ENCODE data around the gene CARMIL3. TPM values are rescaled to one million over a fixed set of nuclear protein-coding genes. Genes with fewer than 3 reads are reported as not detected.
A peak's percentile ranks its signal among the peaks of the same experiment; 100 is the strongest.
"Not testable (repeated sequence)": the region's sequence is repeated elsewhere in the genome, so short reads cannot be mapped to it uniquely, and the experiment has no call there.

CARMIL3 gene
- total RNA-seq, 2 experiments from 2014 or later = 0.75 to 1.00 TPM

- H3K36me3 Mint-ChIP-seq = peaks cover 72% of the 10 kb centered on the region
- intact Hi-C loops (cut with micrococcal nuclease) = no loop called here
- H3K4me3 Mint-ChIP-seq = no peak overlapping the region
- no peak overlapping the region for H3K27ac Mint-ChIP-seq
- H3K4me1 Mint-ChIP-seq (ENCODE audit: low read depth) = peaks cover 12% of the 10 kb centered on the region
- DNase-seq = no peak
- POLR2A ChIA-PET = interaction anchor here (1.3 kb wide), 1 partner anchor 60 kb away, joined by 4 read pairs; the partner anchor contains the start of gene IRF9
- no peaks in the 10 kb centered on the region for H3K27me3 Mint-ChIP-seq
- no peaks in the 10 kb centered on the region for H3K9me3 Mint-ChIP-seq
- CTCF ChIA-PET = interaction anchor here (0.6 to 11.2 kb wide), 5 partner anchors 9 to 44 kb away, joined by 3 to 261 read pairs (median 5); no protein-coding TSS in a partner anchor
These were observed 48.6 kb downstream of the CARMIL3 start for GRCh38 chr14:24100197-24100981.

GRCh38 chr14:24100982-24101494 lies 49.2 kb downstream of the CARMIL3 start:
- CTCF ChIA-PET = interaction anchor here (0.6 to 11.2 kb wide), 6 partner anchors 8 to 45 kb away, joined by 3 to 261 read pairs (median 7); partner anchors contain the start of gene PCK2
- H3K27ac Mint-ChIP-seq = no peak overlapping the region
- peaks cover 9% of the 10 kb centered on the region for H3K4me1 Mint-ChIP-seq (ENCODE audit: low read depth)
- intact Hi-C loops (cut with micrococcal nuclease) = no loop called here
- H3K27me3 Mint-ChIP-seq = no peaks in the 10 kb centered on the region
- no peaks in the 10 kb centered on the region for H3K9me3 Mint-ChIP-seq
- H3K36me3 Mint-ChIP-seq = peaks cover 67% of the 10 kb centered on the region
- no peak overlapping the region for H3K4me3 Mint-ChIP-seq
- POLR2A ChIA-PET = interaction anchor here (1.3 kb wide), 1 partner anchor 60 kb away, joined by 4 read pairs; the partner anchor contains the start of gene IRF9
- DNase-seq = no peak

GRCh38 chr14:24102357-24103048 lies 50.7 kb downstream of the CARMIL3 start:
- POLR2A ChIA-PET = interaction anchor here (1.1 to 1.8 kb wide), 4 partner anchors 9 to 59 kb away, joined by 3 to 9 read pairs (median 5); partner anchors contain the start of genes DCAF11, IRF9, NRL and PCK2
- Mint-ChIP-seq H3K4me3 (no peak overlapping the region), H3K36me3 (peaks cover 59% of the 10 kb centered on the region), H3K4me1 (ENCODE audit: low read depth) (peaks cover 4% of the 10 kb centered on the region), H3K27me3 (no peaks in the 10 kb centered on the region), H3K9me3 (no peaks in the 10 kb centered on the region), H3K27ac (no peak overlapping the region)
- DNase-seq = no peak
- intact Hi-C loops (cut with micrococcal nuclease) = no loop called here
- CTCF ChIA-PET = interaction anchor here (1.0 to 11.2 kb wide), 3 partner anchors 9 to 231 kb away, joined by 3 to 261 read pairs (median 241); partner anchors contain the start of gene PCK2

GRCh38 chr14:24103451-24103850 lies 51.6 kb downstream of the CARMIL3 start:
- ChIA-PET POLR2A (interaction anchor here (1.1 to 1.8 kb wide), 4 partner anchors 10 to 58 kb away, joined by 3 to 9 read pairs (median 5); partner anchors contain the start of genes DCAF11, IRF9, NRL and PCK2), CTCF (interaction anchor here (0.5 to 11.2 kb wide), 4 partner anchors 10 to 230 kb away, joined by 3 to 261 read pairs (median 122); partner anchors contain the start of gene PCK2)
- Mint-ChIP-seq H3K4me1 (ENCODE audit: low read depth) (peaks cover 8% of the 10 kb centered on the region), H3K36me3 (peaks cover 54% of the 10 kb centered on the region), H3K9me3 (no peaks in the 10 kb centered on the region), H3K27ac (no peak overlapping the region), H3K27me3 (no peaks in the 10 kb centered on the region), H3K4me3 (no peak overlapping the region)
- intact Hi-C loops (cut with micrococcal nuclease) = no loop called here
- DNase-seq = no peak

DNA sequence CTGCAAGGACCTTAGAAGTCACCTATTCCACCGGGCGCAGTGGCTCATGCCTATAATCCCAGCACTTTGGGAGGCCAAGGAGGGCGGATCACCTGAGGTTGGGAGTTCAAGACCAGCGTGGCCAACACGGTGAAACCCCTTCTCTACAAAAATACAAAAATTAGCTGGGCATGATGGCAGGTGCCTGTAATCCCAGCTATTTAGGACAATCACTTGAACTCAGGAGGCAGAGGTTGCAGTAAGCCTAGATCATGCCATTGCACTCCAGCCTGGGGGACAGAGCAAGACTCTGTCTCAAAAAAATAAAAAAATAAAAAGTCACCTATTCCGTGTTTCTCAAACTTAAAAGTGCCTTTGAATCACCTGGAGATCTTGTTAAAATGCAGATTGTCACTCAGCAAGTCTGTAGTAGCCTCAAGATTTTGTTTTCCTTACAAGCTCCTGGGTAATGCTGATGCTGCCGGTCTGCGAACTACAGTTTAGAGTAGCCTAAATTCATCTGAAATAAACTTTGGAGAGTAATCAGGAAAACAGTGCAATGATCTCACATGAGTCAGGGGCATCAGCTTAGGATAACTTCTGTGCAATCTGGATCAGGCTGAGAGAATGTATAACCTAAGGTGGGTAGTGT lies 53.9 kb downstream of the CARMIL3 start:
- H3K27me3 Mint-ChIP-seq; DNase-seq; H3K4me3 Mint-ChIP-seq; intact Hi-C loops (cut with micrococcal nuclease); H3K9me3 Mint-ChIP-seq: not testable (repeated sequence)
- CTCF ChIA-PET = interaction anchor here (1.1 to 11.2 kb wide), 5 partner anchors 12 to 55 kb away, joined by 3 to 261 read pairs (median 50); partner anchors contain the start of genes IRF9 and PCK2
- POLR2A ChIA-PET = interaction anchor here (0.6 to 5.6 kb wide), 3 partner anchors 11 to 109 kb away, joined by 4 to 41 read pairs (median 6); partner anchors contain the start of gene PCK2
- Mint-ChIP-seq H3K27ac (peak overlapping the region; percentile 64), H3K4me1 (ENCODE audit: low read depth) (peaks cover 22% of the 10 kb centered on the region), H3K36me3 (peaks cover 34% of the 10 kb centered on the region)

- H3K27me3 Mint-ChIP-seq = no peaks in the 10 kb centered on the region
- H3K27ac Mint-ChIP-seq = no peak overlapping the region
- no peaks in the 10 kb centered on the region for H3K9me3 Mint-ChIP-seq
- no peak overlapping the region for H3K4me3 Mint-ChIP-seq
- intact Hi-C loops (cut with micrococcal nuclease) = no loop called here
- H3K4me1 Mint-ChIP-seq (ENCODE audit: low read depth) = peaks cover 22% of the 10 kb centered on the region
- CTCF ChIA-PET = interaction anchor here (1.1 to 11.2 kb wide), 7 partner anchors 13 to 54 kb away, joined by 3 to 261 read pairs (median 36); partner anchors contain the start of genes EMC9, IRF9 and PCK2
- peaks cover 28% of the 10 kb centered on the region for H3K36me3 Mint-ChIP-seq
- POLR2A ChIA-PET = interaction anchor here (0.8 to 5.6 kb wide), 3 partner anchors 9 to 49 kb away, joined by 4 to 41 read pairs (median 6); partner anchors contain the start of gene PCK2
- no peak for DNase-seq
These were observed 55.0 kb downstream of the CARMIL3 start for GRCh38 chr14:24106672-24107271.

GRCh38 chr14:24108336-24108874 lies 56.6 kb downstream of the CARMIL3 start:
- Mint-ChIP-seq H3K27ac (peak overlapping the region; percentile 91), H3K27me3 (no peaks in the 10 kb centered on the region), H3K4me3 (peak overlapping the region; percentile 11), H3K36me3 (peaks cover 15% of the 10 kb centered on the region), H3K9me3 (no peaks in the 10 kb centered on the region), H3K4me1 (ENCODE audit: low read depth) (peaks cover 22% of the 10 kb centered on the region)
- intact Hi-C loops (cut with micrococcal nuclease) = loop anchor here (1.0 kb wide), 2 partner anchors 13 to 55 kb away; no protein-coding TSS in a partner anchor
- POLR2A ChIA-PET = interaction anchor here (0.5 to 5.6 kb wide), 10 partner anchors 11 to 1726 kb away, joined by 3 to 41 read pairs (median 4); partner anchors contain the start of genes CARMIL3, EMC9, IRF9 and PCK2
- CTCF ChIA-PET = interaction anchor here (0.7 to 11.2 kb wide), 37 partner anchors 8 to 441 kb away, joined by 3 to 261 read pairs (median 5); partner anchors contain the start of genes CARMIL3, DHRS4L2, EMC9 and IPO4
- DNase-seq = no peak

DNA sequence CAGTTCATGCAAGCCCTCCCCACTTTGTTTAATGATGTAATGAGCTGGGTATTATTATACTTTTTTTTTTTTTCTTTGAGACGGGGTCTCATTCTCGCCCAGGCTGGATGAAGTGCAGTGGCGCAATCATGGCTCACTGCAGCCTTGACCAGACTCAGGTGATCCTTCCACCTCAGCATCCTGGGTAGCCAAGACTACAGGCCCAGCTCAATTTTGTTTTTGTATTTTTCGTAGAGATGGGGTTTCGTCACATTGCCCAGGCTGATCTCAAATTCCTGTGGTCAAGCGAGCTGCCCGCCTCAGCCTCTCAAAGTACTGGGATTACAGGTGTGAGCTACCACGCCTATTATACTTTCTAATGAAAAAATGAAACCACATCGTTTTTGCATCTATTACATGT lies 58.3 kb downstream of the CARMIL3 start:
- Mint-ChIP-seq H3K4me3 (no peak overlapping the region), H3K27me3 (no peaks in the 10 kb centered on the region), H3K4me1 (ENCODE audit: low read depth) (peaks cover 22% of the 10 kb centered on the region), H3K9me3 (no peaks in the 10 kb centered on the region), H3K27ac (no peak overlapping the region), H3K36me3 (peaks cover 4% of the 10 kb centered on the region)
- intact Hi-C loops (cut with micrococcal nuclease) = no loop called here
- CTCF ChIA-PET = interaction anchor here (0.6 to 11.2 kb wide), 18 partner anchors 10 to 154 kb away, joined by 3 to 261 read pairs (median 7); partner anchors contain the start of genes CPNE6, DHRS4L2, EMC9 and IRF9
- DNase-seq = no peak
- POLR2A ChIA-PET = interaction anchor here (0.6 to 5.6 kb wide), 8 partner anchors 15 to 1370 kb away, joined by 3 to 41 read pairs (median 5); partner anchors contain the start of genes IRF9, PCK2 and PSME1

DNA sequence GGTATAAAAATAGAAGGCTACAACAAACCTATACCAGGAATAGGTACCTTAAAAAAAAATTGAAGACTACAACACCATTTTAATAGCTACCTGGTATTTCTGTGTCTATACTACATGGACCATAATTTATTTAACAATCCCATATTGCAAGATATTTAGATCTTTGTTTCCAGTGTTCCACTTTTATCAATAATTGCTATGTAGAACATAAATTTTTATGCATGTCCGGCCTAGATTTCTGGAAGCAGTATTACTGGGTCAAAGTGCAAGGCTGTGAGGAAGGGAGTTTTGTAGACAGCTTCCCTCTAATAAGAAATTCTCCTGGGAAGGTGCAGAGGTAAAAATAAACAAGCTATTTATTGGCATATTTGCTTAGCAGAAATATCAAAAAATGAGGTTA lies 58.7 kb downstream of the CARMIL3 start:
- H3K4me3 Mint-ChIP-seq = no peak overlapping the region
- POLR2A ChIA-PET = interaction anchor here (1.1 to 5.6 kb wide), 6 partner anchors 16 to 52 kb away, joined by 3 to 41 read pairs (median 5); partner anchors contain the start of genes IRF9, PCK2 and PSME1
- peaks cover 7% of the 10 kb centered on the region for H3K36me3 Mint-ChIP-seq
- DNase-seq = no peak
- intact Hi-C loops (cut with micrococcal nuclease) = no loop called here
- no peaks in the 10 kb centered on the region for H3K27me3 Mint-ChIP-seq
- CTCF ChIA-PET = interaction anchor here (0.5 to 11.2 kb wide), 17 partner anchors 10 to 164 kb away, joined by 3 to 261 read pairs (median 5); partner anchors contain the start of genes DHRS4L2, EMC9, IRF9 and MDP1
- H3K9me3 Mint-ChIP-seq = no peaks in the 10 kb centered on the region
- peak overlapping the region; percentile 20 for H3K27ac Mint-ChIP-seq
- peaks cover 25% of the 10 kb centered on the region for H3K4me1 Mint-ChIP-seq (ENCODE audit: low read depth)

- peaks cover 36% of the 10 kb centered on the region for H3K4me1 Mint-ChIP-seq (ENCODE audit: low read depth)
- no peaks in the 10 kb centered on the region for H3K9me3 Mint-ChIP-seq
- no peak for DNase-seq
- H3K27ac Mint-ChIP-seq = peak overlapping the region; percentile 100
- ChIA-PET POLR2A (interaction anchor here (1.0 to 6.6 kb wide), 11 partner anchors 13 to 316 kb away, joined by 3 to 73 read pairs (median 27); partner anchors contain the start of genes CBLN3, EMC9, IRF9 and KHNYN), CTCF (interaction anchor here (1.4 to 4.6 kb wide), 9 partner anchors 18 to 220 kb away, joined by 3 to 33 read pairs (median 10); partner anchors contain the start of genes CIDEB, EMC9, IRF9 and MDP1)
- intact Hi-C loops (cut with micrococcal nuclease) = no loop called here
- H3K36me3 Mint-ChIP-seq = peaks cover 21% of the 10 kb centered on the region
- no peaks in the 10 kb centered on the region for H3K27me3 Mint-ChIP-seq
- peak overlapping the region; percentile 95 for H3K4me3 Mint-ChIP-seq
These were observed 61.6 kb downstream of the CARMIL3 start for GRCh38 chr14:24113379-24113800.
